GM18498 (cell line): Measurements from ENCODE around the gene DNMT3L.
"Not testable (repeated sequence)": the region's sequence is repeated elsewhere in the genome, so short reads cannot be mapped to it uniquely, and the experiment has no call there.

Experiments
- ATAC-seq: cut with Tn5 transposase; IDR thresholded peaks from one replicate; pipeline ENCODE4 v1.9.1; 2021; ENCODE audit warnings: mild to moderate bottlenecking, moderate library complexity; ENCODE audit not compliant: unreplicated experiment

DNMT3L gene

DNA sequence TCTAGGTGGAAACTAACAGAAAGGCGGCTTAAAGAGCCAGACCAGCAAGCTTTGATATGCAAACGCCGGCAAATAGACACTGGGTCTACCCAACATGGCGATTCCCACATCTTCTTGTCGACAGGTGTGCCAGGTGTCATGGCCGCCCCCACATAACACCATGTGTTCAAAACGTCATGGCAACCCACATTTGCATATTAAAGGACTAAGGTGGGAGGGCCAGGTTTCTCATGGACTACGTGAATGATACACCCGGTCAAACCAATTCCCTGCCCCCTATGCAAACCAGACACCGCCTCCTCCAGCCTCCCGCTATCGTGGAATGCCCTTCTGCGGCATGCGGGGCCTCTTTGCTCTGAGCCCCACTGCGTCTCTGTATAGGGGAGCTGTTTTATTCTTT is 62.2 kb downstream of the DNMT3L start:
- no peak for ATAC-seq

DNA sequence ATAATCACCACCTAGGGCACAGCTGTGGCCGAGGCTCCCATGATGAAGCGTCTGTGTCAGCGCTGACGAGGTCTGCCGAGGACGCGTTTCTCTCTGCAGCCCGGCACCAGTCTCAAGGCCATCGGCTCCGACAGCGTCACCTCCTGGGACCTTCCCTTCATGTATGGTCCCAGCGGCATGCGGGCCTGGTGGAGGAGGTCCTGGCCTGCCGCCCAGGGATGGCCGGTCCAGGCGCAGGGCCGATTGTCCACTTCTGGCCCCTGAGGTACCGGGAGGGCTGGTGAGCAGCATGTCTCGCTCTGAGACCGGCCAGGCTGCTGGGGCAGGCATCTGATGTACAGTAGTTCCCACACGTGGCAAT is 64.6 kb downstream of the DNMT3L start:
- not testable (repeated sequence) for ATAC-seq
